NCI-H510A (cell line): ENCODE results near the gene PDGFRB.

Source experiments
- DNase-seq: peaks from one replicate; lab custom pipeline; 2025; lab: John Stamatoyannopoulos, UW

PDGFRB gene

DNA sequence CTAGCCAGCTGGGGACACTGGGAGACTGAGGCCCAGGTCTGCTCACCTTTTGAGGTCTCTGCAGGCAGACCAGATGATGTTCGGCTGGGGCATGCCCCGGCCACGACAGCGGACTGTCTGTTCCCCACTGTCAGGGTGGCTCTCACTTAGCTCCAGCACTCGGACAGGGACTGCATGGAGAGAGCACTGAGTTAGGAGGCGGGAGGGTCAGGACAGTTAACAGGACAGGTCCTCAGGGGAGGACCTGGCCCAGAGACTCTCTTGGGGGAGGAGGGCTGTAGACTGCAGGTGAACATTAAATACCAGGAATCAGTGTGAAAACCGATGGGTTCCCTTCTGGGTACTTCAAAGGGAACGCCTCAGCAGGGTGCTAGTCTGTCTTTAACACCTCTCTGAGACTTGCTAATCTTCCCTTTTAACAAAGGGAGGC is 25.1 kb downstream of the PDGFRB start:
- no peak for DNase-seq

DNA sequence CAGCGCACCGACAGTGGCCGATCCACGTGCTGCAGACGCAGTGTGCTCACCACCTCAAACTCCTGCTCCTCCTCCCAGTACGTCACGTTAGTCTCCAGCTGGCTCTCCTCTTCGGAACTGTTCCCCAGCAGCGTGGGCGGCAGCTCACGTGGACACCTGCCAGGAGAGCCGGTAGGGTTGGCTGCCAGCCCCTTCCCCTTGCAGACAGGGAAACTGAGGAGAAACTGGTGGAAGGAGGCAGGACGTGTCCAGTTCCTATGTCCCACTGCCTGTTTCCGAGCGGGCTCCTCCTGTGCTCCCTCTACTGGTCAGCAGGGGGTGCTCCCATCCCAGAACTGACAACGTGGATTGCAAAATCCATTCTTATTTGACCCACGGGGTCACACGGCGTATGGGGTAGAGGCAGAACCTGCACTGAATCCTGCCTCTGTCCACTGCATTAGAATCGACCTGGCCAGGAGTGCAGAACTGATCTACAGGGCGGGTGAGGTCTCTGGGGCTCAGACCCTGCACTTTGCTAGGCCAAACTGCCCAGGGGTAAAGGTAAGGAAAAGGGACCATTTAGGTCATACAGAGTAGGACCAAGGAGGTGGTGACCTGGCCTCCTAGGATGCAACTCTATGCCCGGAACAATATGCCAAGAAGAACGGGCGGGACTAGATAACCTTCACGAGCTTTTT is 25.7 kb downstream of the PDGFRB start:
- no peak for DNase-seq

DNA sequence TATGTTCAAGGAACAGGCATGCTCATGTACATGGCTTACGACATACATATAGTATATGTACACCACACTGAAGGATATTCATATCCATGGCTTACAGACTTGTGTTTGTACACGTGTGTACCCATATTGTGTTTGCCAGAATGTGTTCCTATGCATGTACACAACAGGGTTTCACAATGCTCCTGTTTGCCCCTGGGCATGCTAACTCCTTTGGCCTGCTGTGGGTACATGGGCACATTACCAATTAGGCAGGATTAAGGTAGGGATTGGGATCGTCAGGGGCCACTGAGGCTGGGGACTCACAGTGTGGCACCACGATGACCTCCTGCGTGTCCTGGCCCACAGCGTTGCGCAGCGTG is 26.2 kb downstream of the PDGFRB start:
- DNase-seq, result no peak

DNA sequence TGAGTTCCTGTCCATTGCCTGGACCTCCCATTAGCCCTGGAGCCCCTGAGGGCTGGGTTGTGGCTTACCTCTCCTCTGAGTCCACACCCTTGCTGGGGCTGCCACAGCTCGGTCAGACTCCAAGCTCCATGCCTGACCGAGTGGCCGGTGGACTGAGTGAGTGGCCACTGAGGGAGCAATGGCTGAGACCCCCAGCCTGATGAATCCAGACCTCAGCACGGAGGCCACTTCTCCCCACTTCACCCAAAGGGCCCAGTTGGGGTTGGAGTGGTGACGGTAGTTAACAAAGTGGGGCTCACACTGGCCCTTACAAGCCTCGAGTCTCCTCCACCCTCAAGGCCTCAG is 28.8 kb downstream of the PDGFRB start:
- no peak for DNase-seq

DNA sequence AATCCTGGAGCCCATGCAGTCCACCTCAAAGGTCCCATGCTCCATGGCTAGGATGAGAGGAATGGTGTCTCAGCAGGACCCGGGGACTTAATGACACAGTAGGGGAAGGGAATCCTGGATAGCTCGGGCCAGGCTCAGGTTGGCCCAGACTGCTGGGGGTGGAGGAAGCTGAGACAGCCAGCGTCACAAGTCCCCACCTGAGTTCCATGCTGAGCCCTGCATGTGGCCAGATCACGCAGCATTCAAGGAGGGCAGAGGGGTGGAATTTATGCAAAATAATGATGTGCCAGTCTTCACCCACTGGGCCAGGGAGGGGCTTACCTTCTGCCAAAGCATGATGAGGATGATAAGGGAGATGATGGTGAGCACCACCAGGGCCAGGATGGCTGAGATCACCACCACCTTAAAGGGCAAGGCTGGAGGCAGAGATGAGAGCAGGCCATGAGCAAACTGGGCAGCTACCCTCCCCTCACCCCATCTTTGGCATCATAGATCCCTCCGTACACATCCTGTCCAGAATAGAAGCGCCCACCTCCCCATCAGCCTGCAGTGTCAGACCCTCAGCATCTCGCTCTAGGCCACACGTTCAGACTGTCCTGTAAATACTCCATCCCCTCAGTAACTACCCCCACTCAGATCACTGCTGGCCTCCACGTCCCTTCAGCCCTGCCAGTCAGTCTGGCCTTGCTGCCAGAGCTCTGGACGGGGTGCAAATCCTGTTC is 29.3 kb downstream of the PDGFRB start:
- no peak for DNase-seq

DNA sequence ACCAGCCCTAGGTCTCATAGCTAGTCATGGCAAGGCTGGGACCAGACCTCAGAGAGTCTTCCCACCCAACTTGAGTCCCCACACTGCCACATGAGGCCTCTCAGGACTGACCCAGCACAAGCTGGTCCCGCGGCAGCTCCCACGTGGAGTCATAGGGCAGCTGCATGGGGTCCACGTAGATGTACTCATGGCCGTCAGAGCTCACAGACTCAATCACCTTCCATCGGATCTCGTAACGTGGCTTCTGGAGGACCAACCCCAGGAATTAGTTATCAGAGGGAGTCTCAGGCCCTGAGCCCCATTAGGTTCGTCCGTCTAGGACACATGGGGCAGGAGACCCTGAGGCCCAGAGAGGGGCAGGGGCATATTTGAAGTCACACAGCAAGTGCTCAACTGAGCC is 30.3 kb downstream of the PDGFRB start:
- no peak for DNase-seq

DNA sequence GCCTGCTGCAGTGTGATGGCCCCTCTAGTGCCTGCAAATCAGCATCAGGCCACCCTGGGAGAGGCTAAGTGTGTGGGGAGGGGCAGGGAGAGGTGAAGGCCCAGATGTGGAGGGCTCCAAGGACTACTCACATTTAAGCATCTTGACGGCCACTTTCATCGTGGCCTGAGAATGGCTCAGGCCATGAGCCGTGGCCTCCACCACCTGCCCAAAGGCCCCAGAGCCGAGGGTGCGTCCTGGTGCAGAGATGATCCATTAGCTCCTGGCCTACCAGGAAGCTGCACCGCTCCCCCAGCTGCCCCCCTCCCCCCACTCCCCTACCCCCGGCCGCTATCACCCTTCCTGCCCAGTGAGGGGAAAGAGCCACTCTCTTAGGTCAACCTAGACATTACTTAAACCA is 31.0 kb downstream of the PDGFRB start:
- DNase-seq, result no peak

DNA sequence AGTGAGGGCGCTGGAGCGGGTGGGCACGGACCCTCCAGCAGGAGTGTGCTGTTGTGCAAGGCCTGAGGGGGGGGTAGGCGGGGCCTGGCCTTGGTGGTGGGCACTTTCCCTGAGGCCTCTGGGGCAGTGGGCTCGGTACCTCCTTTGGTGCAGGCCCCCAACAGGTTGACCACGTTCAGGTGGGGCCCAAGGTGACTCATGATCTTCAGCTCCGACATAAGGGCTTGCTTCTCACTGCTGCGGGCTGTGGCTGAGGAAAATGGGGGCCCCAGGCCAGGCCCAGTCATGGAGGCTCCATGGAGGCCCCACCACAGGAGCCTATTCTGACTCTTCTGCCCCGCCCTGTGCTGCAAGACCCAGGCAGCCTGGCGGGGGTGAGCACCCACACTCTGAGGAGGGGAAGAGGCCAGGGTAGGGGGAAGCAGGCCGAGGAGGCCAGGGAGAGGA is 31.5 kb downstream of the PDGFRB start:
- no peak for DNase-seq

DNA sequence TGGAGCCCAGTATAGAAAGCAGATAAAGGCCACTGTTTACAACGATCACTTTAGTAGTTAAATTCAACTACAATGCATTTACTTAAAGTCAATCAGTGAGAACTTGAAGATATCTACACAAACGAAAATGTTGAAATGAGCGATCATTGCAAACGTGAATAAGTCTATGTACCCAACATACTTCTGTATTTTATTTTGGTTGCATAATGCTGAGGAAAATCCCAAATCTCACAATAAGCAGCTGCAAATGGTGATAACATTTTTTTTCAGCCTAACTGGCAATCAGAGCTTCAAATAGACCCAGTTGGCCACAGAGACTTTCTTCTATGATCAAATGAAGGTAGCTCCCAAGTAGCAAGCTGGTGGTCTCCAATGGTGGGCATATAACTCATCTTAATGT is 32.1 kb downstream of the PDGFRB start:
- DNase-seq, result no peak

DNA sequence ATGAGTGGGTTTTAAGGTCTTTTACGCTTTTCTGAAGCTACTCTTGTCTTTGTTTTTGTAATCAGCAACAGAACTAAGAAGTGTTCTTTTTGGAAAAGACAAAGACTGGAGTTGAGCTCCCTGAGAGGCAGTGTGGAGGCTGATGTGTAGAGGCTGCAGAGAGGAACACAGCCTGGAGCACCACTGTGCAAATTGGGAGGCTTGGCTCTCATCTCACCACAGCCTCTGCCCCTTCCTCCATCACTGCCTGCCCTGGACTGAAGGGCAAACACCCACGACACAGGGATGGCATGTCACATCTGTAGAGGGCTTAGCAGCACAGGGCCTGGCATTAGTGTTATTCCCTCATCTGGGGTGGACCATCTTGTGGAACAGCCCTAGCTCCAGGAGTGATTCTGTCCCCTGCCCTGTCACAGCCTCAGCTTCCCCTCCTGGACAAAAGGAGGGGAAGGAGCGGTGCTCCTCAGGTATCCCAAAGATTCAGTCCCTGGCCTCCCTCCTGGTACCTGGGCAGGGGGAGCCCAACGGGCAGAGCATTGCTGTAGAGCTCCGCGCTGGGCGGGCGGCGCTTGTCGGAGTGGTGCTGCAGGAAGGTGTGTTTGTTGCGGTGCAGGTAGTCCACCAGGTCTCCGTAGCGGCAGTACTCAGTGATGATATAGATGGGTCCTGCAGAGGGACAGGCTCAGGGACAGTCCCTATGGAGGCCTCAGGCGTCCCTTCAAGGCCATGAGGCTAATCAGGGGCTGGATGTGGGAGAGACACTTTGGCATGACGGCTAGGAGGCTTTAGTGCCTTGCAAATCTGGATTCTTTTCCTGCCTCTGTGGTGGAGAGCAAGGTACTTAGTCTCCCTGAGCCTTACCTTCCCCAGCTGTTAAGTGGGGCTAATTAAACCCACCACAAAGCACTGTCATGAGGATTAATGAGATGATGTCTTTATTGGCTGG is 32.8 kb downstream of the PDGFRB start:
- DNase-seq, result no peak

DNA sequence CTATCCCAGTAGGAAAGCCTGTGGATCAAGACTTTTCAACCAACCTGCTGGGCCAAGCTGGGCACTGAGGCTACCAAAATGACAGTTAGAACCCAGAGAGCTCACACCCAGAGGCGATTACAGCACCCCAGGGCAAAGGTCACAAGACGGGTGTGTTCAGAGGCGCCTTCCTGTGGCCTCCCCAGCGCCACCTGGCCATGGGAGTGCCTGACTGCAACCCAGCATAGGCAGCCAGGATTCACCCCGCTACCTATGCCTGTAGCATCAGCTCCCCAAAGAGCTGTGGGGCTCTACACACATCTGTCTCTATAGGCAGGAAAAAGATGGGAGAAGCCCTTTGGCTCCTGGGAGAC is 33.5 kb downstream of the PDGFRB start:
- DNase-seq, result no peak

DNA sequence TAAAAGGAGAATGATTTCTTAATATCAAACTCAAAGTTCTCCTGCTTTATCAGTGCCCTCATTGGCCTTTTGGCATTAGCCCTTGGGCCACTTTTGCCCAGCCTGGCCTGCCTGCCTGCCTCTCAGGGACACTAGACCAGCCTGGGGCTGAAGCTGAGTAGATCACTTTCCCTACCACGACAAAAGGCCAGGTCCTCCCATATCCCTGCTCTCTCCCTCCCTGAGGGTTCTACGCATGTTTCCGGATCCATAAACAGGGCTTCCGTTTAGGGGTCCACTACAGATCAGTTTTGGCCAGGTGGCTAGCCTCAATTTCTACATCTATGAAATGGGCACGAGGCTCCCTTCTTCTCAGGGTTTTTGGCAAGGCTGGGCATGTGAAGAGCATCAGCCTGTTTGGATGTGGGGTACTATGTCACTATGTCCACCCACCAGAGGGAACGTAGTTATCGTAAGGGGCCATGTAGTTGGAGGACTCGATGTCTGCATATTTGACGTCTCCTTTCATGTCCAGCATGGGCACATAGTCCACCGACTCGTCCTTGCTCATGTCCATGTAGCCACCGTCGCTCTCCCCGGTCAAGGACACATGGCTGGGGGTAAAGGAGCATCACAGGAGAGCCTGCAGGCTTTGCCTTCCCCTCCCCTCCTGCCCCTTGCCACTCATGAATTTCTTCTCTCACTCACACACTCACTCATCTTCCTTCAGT is 34.0 kb downstream of the PDGFRB start:
- DNase-seq, result no peak

DNA sequence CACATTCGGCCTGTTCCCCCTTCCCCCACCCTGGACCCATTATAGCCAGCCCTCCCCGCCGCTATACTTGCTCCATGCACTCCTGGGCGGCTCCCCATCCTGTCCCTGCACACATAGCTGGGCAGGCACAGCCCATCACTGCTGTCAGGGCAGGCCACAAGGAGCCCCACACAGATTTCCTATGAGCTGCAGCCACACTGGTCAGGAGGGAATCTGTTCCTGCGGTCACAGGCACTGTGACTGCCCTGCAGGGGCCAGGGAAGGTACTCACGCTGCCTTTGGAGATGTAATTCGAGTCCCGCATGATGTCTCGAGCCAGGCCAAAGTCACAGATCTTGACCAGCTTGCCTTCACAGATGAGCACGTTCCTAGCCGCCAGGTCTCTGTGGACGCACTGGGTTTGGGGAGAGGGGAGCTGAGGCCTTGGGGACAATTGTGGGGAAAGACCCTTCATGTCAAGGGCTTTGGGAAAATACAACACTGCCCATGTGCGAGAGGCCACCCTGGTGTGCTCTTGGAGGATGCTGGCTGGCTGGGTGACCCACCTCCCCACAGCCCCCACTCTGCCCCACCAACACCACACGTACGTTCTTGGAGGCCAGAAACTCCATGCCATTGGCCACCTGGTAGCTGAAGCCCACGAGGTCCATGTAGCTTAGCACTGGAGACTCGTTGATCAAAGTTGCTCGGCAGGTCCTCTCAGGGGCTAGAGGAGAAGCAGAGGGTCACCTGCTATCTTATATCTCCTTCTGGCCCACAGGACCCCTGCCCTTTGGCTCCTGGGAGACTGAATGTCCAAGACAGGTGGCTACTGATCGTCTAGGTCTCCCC is 34.8 kb downstream of the PDGFRB start:
- DNase-seq, result no peak

DNA sequence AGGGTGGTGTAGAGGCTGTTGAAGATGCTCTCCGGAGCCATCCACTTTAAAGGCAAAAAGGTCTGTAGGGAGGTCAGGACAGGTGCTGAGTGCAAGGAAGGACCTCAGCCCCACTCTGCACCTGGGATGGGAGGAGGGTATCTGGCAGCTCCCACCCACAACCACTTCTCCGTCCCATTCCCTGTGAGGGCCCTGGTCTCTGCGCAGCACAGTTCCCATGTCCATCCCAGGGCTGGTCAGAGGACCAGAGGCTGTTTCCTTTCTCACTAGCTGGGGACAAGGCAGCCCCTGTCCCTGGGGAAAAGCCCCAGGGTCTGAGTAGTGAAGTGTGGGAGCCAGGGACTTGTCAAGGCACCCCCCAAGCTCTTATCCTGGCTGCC is 35.6 kb downstream of the PDGFRB start:
- no peak for DNase-seq

DNA sequence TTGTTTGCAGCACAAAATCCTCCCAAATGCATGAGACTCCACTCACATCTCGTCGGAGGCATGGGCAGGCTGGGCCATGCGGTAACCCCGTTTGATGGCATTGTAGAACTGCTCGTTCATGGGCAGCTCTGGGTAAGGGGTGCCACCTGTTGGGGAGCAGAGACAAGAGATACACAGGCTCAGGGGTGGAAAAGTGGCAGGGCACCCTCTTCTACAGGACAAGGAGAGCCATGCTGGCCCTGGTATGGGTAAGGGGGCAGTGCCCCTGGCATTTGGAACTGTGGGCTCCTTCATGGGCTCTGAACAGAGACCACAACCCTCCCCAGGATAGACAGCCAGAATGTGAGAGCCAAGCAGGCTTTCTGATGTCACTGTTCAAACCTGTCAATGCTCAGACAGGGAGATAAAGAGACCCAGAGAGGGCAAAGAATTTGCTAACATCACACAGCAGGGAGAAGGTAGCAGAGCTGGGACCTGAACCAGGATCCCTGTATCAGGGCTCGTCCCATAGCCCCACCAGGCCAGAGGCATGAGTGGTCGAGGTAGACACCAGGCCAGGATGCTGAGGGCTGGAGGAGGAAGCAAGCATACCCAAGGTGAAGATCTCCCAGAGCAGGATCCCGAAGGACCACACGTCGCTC is 36.1 kb downstream of the PDGFRB start:
- no peak for DNase-seq

DNA sequence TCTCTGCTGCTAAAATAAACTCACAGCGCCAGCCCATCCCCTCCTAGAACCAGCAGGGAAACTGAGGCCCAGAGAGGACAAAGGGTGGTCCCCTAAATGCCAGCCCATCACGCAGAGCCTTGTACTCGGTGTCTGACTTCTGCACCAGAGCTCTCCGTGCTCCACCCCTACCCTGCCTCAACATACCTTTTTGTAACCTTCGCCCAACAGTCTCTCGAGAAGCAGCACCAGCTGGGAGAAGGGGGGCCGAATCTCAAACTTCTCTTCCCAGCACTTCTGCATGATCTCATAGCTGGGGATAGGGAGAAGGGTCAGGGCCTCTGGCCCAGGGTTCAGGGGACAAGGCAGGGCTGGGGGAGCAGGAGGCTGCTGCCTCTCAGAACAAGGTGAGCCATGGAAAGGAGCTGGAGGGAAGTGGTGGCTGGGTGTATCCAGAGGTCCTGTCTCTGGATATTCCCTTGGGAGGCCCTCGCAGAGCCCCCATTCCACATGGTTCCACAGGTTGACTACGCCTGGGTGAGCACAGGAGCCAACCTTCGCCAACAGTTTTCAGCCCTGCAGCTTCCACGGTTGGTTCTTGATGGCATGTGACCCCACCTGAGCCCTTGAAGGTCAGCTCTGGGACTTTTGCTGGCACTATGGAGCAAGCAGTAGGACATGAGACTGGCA is 37.0 kb downstream of the PDGFRB start:
- no peak for DNase-seq

DNA sequence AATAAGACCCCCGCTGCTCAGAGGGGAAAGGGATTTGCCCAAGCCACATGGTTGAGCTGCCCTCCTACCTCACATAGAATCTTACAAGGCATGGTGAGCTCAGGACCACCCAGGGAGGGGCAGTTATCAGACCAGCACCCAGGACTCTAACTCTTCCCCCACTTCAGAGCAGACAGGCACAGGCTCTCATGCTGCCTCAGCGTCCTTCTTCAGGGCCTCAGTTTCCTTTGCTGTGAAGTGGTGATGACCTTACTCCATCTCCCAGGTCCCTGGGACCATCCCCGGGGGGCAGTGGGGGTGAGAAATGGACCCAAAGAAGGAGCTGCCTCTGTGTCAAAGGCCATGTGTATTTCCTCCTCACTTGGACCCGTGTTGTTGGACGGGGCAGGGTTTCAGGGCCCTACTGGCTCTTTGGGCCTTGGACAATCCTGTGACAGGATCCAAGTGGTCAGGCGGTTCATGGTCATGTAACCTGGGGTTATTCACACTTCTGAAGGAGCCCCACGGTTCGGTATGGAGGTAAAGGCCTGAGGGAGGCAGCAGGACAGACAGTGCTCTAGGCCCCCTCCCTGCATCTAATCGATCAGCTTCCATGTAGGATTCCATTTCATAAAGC is 37.6 kb downstream of the PDGFRB start:
- no peak for DNase-seq

DNA sequence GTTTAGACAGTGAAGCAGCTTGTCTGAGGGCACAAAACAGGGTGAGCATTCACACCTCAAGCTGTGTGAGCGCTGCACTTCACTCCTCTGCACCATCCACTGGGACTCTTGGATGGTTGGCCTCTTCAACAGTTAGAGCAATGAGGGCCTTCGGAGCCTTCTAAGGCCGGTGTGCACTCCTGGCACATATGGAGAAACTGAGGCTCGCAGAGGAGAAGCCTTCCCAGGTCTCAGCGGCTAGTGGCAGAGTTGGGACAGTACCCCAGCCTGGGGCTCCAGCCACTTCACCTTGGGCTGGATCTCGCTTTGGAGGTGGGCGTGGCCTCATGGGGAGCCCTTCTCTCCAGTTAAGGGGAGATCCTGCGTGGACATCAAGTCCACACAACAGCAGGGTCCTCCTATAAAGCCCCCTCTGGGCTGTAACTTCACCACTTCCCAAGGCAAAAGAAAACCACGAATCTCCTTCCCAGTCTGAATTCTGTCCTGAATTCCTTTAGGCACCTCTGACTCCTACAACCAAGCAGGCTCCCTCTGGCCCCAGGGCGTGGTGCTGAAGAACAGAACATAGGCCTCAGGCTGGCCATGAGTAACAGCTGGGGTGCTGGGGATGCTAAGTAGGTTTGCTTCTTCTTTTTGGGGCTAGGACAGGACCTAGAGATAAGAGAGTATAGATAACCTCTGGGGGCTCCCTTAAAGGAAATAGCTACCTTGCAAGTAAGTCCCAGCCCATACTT is 38.8 kb downstream of the PDGFRB start:
- no peak for DNase-seq

DNA sequence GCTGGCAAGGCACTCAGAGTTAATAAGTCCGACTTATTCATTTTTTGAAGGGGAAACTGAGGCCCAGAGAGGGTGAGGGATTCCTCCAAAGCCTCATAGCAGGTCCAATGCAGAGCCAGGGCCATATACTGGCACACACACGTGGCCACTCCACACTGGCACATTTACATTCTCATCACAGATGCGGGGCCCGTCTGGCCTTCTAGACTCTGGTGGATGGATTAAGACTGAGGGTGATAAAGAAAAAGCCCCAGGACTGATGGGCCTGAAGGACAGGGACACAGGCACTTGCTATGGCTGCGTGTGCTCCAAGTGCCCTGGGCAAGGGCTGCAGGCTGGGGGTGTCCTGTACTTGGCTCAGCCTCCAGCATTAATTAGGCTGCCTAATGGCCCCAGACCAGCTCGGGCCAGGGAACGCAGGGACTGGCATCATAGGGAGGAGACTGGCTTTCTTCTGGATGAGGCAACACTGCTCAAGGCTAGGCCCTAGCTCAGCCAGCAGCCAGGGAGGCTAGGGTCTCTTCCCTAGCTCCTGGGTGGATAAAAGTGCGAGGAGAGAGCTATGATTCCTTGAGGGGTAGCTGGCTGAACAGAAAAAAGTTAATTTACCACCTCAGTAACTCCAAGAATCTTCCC is 40.8 kb downstream of the PDGFRB start:
- no peak for DNase-seq
